Liver (tissue), 9 donors: ENCODE data around the gene RAB31. TPM values are rescaled to one million over a fixed set of nuclear protein-coding genes. Genes with fewer than 3 reads are reported as not detected.
A peak's percentile ranks its signal among the peaks of the same experiment; 100 is the strongest.

Source experiments
- DNase-seq: peaks from one replicate; pipeline ENCODE4 v3.0.0-alpha.2; 2017; ENCODE audit warnings: low spot score
- H3K27ac ChIP-seq, 2 donors: one replicate each; pipeline ENCODE4 v1.7.0; 2013; ENCODE audit warnings: inconsistent platforms in 2 of 2, low read length in 2 of 2, control low read depth in 1 of 2, low read depth in 1 of 2, mild to moderate bottlenecking in 1 of 2
- H3K27me3 ChIP-seq, 4 donors: one replicate each; pipeline versions ENCODE4 v1.6.1 to v1.7.0; 2013; ENCODE audit warnings: low read length in 3 of 4, inconsistent platforms in 1 of 4, mild to moderate bottlenecking in 1 of 4, moderate library complexity in 1 of 4; ENCODE audit not compliant: control insufficient read depth in 4 of 4, insufficient read depth in 4 of 4
- H3K36me3 ChIP-seq, 4 donors: one replicate each; pipeline versions ENCODE4 v1.6.1 to v1.7.0; 2013; ENCODE audit warnings: low read length in 3 of 4, mild to moderate bottlenecking in 3 of 4, low read depth in 1 of 4, moderate library complexity in 1 of 4; ENCODE audit not compliant: control insufficient read depth in 4 of 4, insufficient read depth in 3 of 4
- H3K4me1 ChIP-seq, 4 donors: one replicate each; pipeline versions ENCODE4 v1.6.1 to v1.7.0; 2013; ENCODE audit warnings: low read length in 3 of 4, mild to moderate bottlenecking in 3 of 4, moderate library complexity in 1 of 4; ENCODE audit not compliant: control insufficient read depth in 4 of 4, insufficient read depth in 4 of 4
- H3K4me3 ChIP-seq, 3 donors: one replicate each; pipeline versions ENCODE4 v1.6.1 to v1.7.0; 2013; ENCODE audit warnings: low read length in 3 of 3, control low read depth in 1 of 3, low read depth in 1 of 3, mild to moderate bottlenecking in 1 of 3
- H3K9ac ChIP-seq, 2 donors: one replicate each; pipeline ENCODE4 v1.7.0; 2013; ENCODE audit warnings: low read length in 2 of 2, mild to moderate bottlenecking in 2 of 2, moderate library complexity in 2 of 2, control low read depth in 1 of 2, low read depth in 1 of 2
- H3K9me3 ChIP-seq, 4 donors: one replicate each; pipeline versions ENCODE4 v1.6.1 to v1.7.0; 2013; ENCODE audit warnings: low read length in 3 of 4; ENCODE audit not compliant: control insufficient read depth in 4 of 4
- EGR1 ChIP-seq, 2 donors: IDR thresholded peaks; 2 replicates each; pipeline ENCODE4 v1.6.1; 2016 to 2018; ENCODE audit warnings: antibody characterized with exemption in 2 of 2, low read depth in 2 of 2
- FOXA1 ChIP-seq: IDR thresholded peaks from 2 replicates; pipeline ENCODE4 v1.6.1; 2016; ENCODE audit warnings: antibody characterized with exemption
- FOXA2 ChIP-seq: IDR thresholded peaks from 2 replicates; pipeline ENCODE4 v1.6.1; 2016; ENCODE audit warnings: antibody characterized with exemption
- GABPA ChIP-seq, 2 donors: IDR thresholded peaks in 1 of 2; conservative IDR thresholded peaks in 1 of 2; 2 replicates each; pipeline ENCODE4 v1.6.1; 2016; ENCODE audit warnings: antibody characterized with exemption in 2 of 2, mild to moderate bottlenecking in 1 of 2, moderate library complexity in 1 of 2
- HNF4A ChIP-seq, 2 donors: conservative IDR thresholded peaks; 2 replicates each; pipeline ENCODE4 v1.6.1; 2016; ENCODE audit warnings: antibody characterized with exemption in 2 of 2, mild to moderate bottlenecking in 2 of 2
- HNF4G ChIP-seq: IDR thresholded peaks from 2 replicates; pipeline ENCODE4 v1.6.1; 2016; ENCODE audit warnings: antibody characterized with exemption
- JUND ChIP-seq, 2 donors: IDR thresholded peaks; 2 replicates each; pipeline ENCODE4 v1.6.1; 2016; ENCODE audit warnings: antibody characterized with exemption in 2 of 2
- NR2F2 ChIP-seq: IDR thresholded peaks from 2 replicates; pipeline ENCODE4 v1.6.1; 2016; ENCODE audit warnings: antibody characterized with exemption
- RAD21 ChIP-seq, 2 donors: IDR thresholded peaks; 2 replicates each; pipeline ENCODE4 v1.6.1; 2016; ENCODE audit warnings: antibody characterized with exemption in 2 of 2, mild to moderate bottlenecking in 2 of 2
- TAF1 ChIP-seq: conservative IDR thresholded peaks from 2 replicates; pipeline ENCODE4 v1.6.1; 2016; ENCODE audit warnings: antibody characterized with exemption, mild to moderate bottlenecking
- YY1 ChIP-seq: IDR thresholded peaks from 2 replicates; pipeline ENCODE4 v1.6.1; 2016; ENCODE audit warnings: antibody characterized with exemption, mild to moderate bottlenecking
- WGBS: extraction: QIAGEN DNeasy Blood & Tissue Kit; methylation state at CpG from one replicate; pipeline ENCODE4 v1.1.7; 2013; 5-methylcytosine and 5-hydroxymethylcytosine counted together
- polyA plus RNA-seq, 2 donors: library from polyadenylated mRNA; stranded (reverse) in 1 of 2; unstranded in 1 of 2; fragments of 200-250 nt in 1 of 2; fragments of >200 nt in 1 of 2; fragmentation: Nextera tagmentation in 1 of 2; extraction: Ambion mirVana in 1 of 2; gene quantifications; one replicate each; pipeline versions ENCODE4 v1.2.1 to v1.2.3, GENCODE V29; 2013 to 2015
- total RNA-seq, 2 donors: library from RNA; depleted of rRNA; stranded (reverse); fragments of >200 nt; gene quantifications; one replicate each; pipeline ENCODE4 v1.2.3, GENCODE V29; 2014
- TF ChIP-seq, protein P1 (sequence below): IDR thresholded peaks from 2 replicates; pipeline ENCODE4 v1.6.1; 2016; ENCODE audit warnings: antibody characterized with exemption, mild to moderate bottlenecking
- TF ChIP-seq, protein P2 (sequence below): IDR thresholded peaks from 2 replicates; pipeline ENCODE4 v1.6.1; 2016; ENCODE audit warnings: antibody characterized with exemption
- TF ChIP-seq, protein P3 (sequence below): fragments of 150-350 bp; IDR thresholded peaks from 2 replicates; pipeline ENCODE4 v1.5.1; 2017; ENCODE audit warnings: improper control_type of control experiment, low read depth, low read length; ENCODE audit not compliant: missing input control
- TF ChIP-seq, protein P4 (sequence below): IDR thresholded peaks from 2 replicates; pipeline ENCODE4 v1.6.1; 2016; ENCODE audit warnings: antibody characterized with exemption
- donor health status: healthy.
- donor health status: healthy.
- donor health status: healthy.
- donor health status: healthy.
- donor health status: healthy.

The RAB31 gene
- total and polyA plus RNA-seq, 4 donors = 3.6 to 12.8 (median 9.7) TPM

DNA sequence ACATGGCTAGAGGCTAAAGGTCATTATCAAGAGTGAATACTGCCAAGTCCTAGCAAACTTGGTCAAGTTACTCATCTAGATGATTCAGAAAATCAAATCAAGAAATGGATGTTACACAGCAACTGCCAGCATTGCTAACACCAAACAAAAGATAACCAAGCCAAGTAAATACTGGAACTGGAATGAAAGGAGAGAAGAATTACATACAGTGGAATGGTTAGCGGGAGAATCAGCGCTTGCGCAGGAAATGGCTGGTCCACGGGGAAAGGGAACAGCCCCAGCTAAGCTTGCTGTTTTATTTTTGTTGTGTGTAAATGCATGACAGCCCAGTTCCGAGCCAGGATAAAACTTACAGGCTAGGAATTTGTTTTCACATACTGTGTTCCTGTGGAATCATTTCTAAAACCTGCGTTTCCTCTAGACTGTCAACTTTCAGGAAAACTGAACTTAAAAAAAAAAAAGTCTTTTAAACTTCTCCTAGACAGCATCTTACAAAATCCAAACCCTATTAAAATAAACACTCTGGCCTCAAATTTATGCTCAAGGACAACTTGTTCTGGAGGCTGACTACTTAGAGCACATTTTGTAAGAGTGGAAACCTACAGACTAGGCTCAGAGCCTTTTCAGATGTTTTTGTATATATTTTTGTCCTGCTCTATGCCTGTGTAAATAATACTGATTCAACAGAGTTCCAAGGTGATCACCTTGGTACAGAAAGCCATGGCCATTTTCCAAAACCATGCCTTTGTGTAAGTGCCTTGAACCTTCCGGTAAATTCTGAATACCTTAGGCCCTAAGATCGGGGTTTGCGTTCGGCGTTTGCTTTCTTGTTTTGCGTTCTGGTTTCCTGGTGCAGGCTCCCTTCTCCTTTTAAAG lies 146.9 kb downstream of the RAB31 start:
- H3K9me3 ChIP-seq = no peaks in the 10 kb centered on the region
- H3K27ac ChIP-seq = no peak overlapping the region
- H3K36me3 ChIP-seq = no peaks in the 10 kb centered on the region
- H3K4me1 ChIP-seq = no peaks in the 10 kb centered on the region
- TF ChIP-seq FOXA2 = no peak
- H3K9ac ChIP-seq = no peak overlapping the region
- WGBS = 80% methylated on average over 12 of the region's 12 CpGs
- no peak overlapping the region for H3K4me3 ChIP-seq
- DNase-seq = no peak
- H3K27me3 ChIP-seq = peaks cover 0 to 2% (median 0%) of the 10 kb centered on the region in 4 donors

DNA sequence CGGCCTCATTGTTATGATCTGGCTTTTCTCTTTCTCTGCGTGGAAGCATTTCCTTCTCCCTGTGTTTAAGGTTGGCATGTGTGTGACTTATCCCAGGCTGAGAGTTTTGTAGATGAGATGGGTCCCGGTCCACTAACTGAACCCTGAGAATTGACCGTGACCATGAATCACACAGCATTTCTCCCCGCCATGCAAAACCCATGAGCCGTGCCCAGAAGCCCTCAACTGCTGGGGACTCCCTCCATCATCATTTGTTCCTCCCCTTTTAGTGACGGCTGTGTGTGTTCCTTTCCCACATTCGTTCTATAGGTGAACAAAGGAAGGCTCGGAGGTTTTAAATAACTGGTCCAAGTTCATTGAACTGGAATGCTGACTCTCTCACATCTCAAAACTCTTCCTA lies 147.6 kb downstream of the RAB31 start:
- H3K9me3 ChIP-seq = no peaks in the 10 kb centered on the region
- H3K4me3 ChIP-seq = no peak overlapping the region
- TF ChIP-seq GABPA (IDR thresholded peaks at IDR 0.05 in 1 of 2, conservative IDR thresholded peaks at IDR 0.05 in 1 of 2) (no peak), FOXA2 (no peak), TAF1 (no peak), JUND (IDR thresholded peaks at IDR 0.05) (no peak), NR2F2 (no peak), FOXA1 (no peak)
- TF ChIP-seq, protein P1, sequence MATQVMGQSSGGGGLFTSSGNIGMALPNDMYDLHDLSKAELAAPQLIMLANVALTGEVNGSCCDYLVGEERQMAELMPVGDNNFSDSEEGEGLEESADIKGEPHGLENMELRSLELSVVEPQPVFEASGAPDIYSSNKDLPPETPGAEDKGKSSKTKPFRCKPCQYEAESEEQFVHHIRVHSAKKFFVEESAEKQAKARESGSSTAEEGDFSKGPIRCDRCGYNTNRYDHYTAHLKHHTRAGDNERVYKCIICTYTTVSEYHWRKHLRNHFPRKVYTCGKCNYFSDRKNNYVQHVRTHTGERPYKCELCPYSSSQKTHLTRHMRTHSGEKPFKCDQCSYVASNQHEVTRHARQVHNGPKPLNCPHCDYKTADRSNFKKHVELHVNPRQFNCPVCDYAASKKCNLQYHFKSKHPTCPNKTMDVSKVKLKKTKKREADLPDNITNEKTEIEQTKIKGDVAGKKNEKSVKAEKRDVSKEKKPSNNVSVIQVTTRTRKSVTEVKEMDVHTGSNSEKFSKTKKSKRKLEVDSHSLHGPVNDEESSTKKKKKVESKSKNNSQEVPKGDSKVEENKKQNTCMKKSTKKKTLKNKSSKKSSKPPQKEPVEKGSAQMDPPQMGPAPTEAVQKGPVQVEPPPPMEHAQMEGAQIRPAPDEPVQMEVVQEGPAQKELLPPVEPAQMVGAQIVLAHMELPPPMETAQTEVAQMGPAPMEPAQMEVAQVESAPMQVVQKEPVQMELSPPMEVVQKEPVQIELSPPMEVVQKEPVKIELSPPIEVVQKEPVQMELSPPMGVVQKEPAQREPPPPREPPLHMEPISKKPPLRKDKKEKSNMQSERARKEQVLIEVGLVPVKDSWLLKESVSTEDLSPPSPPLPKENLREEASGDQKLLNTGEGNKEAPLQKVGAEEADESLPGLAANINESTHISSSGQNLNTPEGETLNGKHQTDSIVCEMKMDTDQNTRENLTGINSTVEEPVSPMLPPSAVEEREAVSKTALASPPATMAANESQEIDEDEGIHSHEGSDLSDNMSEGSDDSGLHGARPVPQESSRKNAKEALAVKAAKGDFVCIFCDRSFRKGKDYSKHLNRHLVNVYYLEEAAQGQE = no peak
- H3K9ac ChIP-seq = no peak overlapping the region
- no peaks in the 10 kb centered on the region for H3K4me1 ChIP-seq
- DNase-seq = no peak
- H3K36me3 ChIP-seq = no peaks in the 10 kb centered on the region
- peaks cover 0 to 2% (median 0%) of the 10 kb centered on the region in 4 donors for H3K27me3 ChIP-seq
- WGBS = 92% methylated on average over 9 of the region's 9 CpGs
- H3K27ac ChIP-seq = peak overlapping the region in 1 of 2 donors; percentile 21

DNA sequence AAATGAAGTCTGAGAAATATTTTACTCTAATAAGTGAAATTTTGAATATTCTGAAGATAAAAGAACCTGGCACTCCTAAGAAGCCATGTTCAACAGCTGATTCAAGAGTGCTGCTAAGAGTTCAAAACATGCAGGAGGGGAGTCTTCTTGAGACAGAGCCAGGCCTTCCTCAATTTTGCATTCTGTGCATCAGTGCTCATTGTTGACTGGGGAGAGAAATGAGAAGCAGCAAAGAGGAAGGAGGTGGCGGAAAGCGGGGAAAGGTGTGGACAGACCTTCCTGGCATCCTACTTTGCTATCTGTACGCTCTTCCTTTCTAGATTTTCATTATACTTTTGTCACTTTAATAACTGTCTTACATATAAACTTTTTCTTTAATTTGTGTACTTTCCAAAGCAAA lies 148.0 kb downstream of the RAB31 start:
- no peak overlapping the region for H3K4me3 ChIP-seq
- peak overlapping the region in 1 of 2 donors; percentile 9 for H3K27ac ChIP-seq
- no peaks in the 10 kb centered on the region for H3K4me1 ChIP-seq
- H3K9ac ChIP-seq = no peak overlapping the region
- no peak for DNase-seq
- no peaks in the 10 kb centered on the region for H3K36me3 ChIP-seq
- 89% methylated on average over 3 of the region's 3 CpGs for WGBS
- no peaks in the 10 kb centered on the region for H3K9me3 ChIP-seq
- peaks cover 0 to 2% (median 0%) of the 10 kb centered on the region in 4 donors for H3K27me3 ChIP-seq
- TF ChIP-seq EGR1 (IDR thresholded peaks at IDR 0.05; ENCODE audit: low read depth in 2 of 2) = no peak
- TF ChIP-seq, protein P1 = no peak
- no peak for TF ChIP-seq GABPA (IDR thresholded peaks at IDR 0.05 in 1 of 2, conservative IDR thresholded peaks at IDR 0.05 in 1 of 2)
- TF ChIP-seq, protein P2, sequence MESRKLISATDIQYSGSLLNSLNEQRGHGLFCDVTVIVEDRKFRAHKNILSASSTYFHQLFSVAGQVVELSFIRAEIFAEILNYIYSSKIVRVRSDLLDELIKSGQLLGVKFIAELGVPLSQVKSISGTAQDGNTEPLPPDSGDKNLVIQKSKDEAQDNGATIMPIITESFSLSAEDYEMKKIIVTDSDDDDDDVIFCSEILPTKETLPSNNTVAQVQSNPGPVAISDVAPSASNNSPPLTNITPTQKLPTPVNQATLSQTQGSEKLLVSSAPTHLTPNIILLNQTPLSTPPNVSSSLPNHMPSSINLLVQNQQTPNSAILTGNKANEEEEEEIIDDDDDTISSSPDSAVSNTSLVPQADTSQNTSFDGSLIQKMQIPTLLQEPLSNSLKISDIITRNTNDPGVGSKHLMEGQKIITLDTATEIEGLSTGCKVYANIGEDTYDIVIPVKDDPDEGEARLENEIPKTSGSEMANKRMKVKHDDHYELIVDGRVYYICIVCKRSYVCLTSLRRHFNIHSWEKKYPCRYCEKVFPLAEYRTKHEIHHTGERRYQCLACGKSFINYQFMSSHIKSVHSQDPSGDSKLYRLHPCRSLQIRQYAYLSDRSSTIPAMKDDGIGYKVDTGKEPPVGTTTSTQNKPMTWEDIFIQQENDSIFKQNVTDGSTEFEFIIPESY = no peak
- no peak for TF ChIP-seq FOXA2
- TF ChIP-seq, protein P3, sequence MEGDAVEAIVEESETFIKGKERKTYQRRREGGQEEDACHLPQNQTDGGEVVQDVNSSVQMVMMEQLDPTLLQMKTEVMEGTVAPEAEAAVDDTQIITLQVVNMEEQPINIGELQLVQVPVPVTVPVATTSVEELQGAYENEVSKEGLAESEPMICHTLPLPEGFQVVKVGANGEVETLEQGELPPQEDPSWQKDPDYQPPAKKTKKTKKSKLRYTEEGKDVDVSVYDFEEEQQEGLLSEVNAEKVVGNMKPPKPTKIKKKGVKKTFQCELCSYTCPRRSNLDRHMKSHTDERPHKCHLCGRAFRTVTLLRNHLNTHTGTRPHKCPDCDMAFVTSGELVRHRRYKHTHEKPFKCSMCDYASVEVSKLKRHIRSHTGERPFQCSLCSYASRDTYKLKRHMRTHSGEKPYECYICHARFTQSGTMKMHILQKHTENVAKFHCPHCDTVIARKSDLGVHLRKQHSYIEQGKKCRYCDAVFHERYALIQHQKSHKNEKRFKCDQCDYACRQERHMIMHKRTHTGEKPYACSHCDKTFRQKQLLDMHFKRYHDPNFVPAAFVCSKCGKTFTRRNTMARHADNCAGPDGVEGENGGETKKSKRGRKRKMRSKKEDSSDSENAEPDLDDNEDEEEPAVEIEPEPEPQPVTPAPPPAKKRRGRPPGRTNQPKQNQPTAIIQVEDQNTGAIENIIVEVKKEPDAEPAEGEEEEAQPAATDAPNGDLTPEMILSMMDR = no peak
- TF ChIP-seq TAF1 = no peak
- no peak for TF ChIP-seq RAD21 (IDR thresholded peaks at IDR 0.05)
- no peak for TF ChIP-seq HNF4A (conservative IDR thresholded peaks at IDR 0.05)
- TF ChIP-seq HNF4G = no peak
- TF ChIP-seq YY1 = no peak
- TF ChIP-seq, protein P4, sequence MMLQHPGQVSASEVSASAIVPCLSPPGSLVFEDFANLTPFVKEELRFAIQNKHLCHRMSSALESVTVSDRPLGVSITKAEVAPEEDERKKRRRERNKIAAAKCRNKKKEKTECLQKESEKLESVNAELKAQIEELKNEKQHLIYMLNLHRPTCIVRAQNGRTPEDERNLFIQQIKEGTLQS = no peak
